ENCODE measurements around the gene SHROOM1.

SHROOM1 gene

GRCh38 chr5:132802044-132802684 is 28.3 kb downstream of the SHROOM1 start:
- no peak for DNase-seq (ENCODE audit: low spot score)
- TF ChIP-seq CTCF (IDR thresholded peaks at IDR 0.05; ENCODE audit: extremely low read depth, missing control alignments): no peak

- DNase-seq (ENCODE audit: low spot score): no peak
- TF ChIP-seq CTCF (IDR thresholded peaks at IDR 0.05; ENCODE audit: extremely low read depth, missing control alignments): no peak
Observed at GRCh38 chr5:132800545-132800944, 29.9 kb downstream of the SHROOM1 start.

GRCh38 chr5:132799392-132799791 is 31.1 kb downstream of the SHROOM1 start:
- no peak for DNase-seq (ENCODE audit: low spot score)
- TF ChIP-seq CTCF (IDR thresholded peaks at IDR 0.05; ENCODE audit: extremely low read depth, missing control alignments): no peak

GRCh38 chr5:132797651-132798050 is 32.8 kb downstream of the SHROOM1 start:
- no peak for DNase-seq (ENCODE audit: low spot score)
- TF ChIP-seq CTCF (IDR thresholded peaks at IDR 0.05; ENCODE audit: extremely low read depth, missing control alignments): no peak

- no peak for TF ChIP-seq CTCF (IDR thresholded peaks at IDR 0.05; ENCODE audit: extremely low read depth, missing control alignments)
- no peak for DNase-seq (ENCODE audit: low spot score)
Observed at GRCh38 chr5:132791026-132791425, 39.4 kb downstream of the SHROOM1 start.

- TF ChIP-seq CTCF (IDR thresholded peaks at IDR 0.05; ENCODE audit: extremely low read depth, missing control alignments): no peak
Observed at GRCh38 chr5:132790201-132790865, 40.1 kb downstream of the SHROOM1 start.

GRCh38 chr5:132788990-132789886 is 41.2 kb downstream of the SHROOM1 start:
- TF ChIP-seq CTCF (IDR thresholded peaks at IDR 0.05; ENCODE audit: extremely low read depth, missing control alignments): no peak
- DNase-seq (ENCODE audit: low spot score): no peak

More at GRCh38 chr5:132790201-132790865, 40.1 kb downstream of the SHROOM1 start:
- DNase-seq (ENCODE audit: low spot score): no peak

Data from GM20000 (cell line).